Measurements from ENCODE around the gene PFKM. TPM values are rescaled to one million over a fixed set of nuclear protein-coding genes. Genes with fewer than 3 reads are reported as not detected.

PFKM gene
- total and polyA plus RNA-seq, 9 of the 15 experiments (the other 6 are each of a cell fraction or from before 2014, with no cell fraction given), result 16.5 to 39.9 (median 31.7) TPM

- TF ChIP-seq ZBTB11 (CRISPR knock-in tag; IDR thresholded peaks at IDR 0.05) (peak; percentile 96 to 99 (median 98)), E2F1 (CRISPR knock-in tag; IDR thresholded peaks at IDR 0.05) (0 out of 2 replicates have a peak, but pooled peaks have one; percentile 41), ZNF224 (CRISPR knock-in tag; IDR thresholded peaks at IDR 0.05) (no peak), ZNF318 (IDR thresholded peaks at IDR 0.05; ENCODE audit: borderline replicate concordance in 1 of 2, low read depth in 1 of 2) (no peak), CREB3L1 (IDR thresholded peaks at IDR 0.05; ENCODE audit: borderline replicate concordance, low read depth) (peak; percentile 70), SMAD4 (CRISPR knock-in tag; conservative IDR thresholded peaks at IDR 0.05) (peak; percentile 53), HNRNPK (IDR thresholded peaks at IDR 0.05; ENCODE audit: low read depth, low read length, poor library complexity, severe bottlenecking) (no peak), FOXP1 (CRISPR knock-in tag; IDR thresholded peaks at IDR 0.05) (0 out of 2 replicates have a peak, but pooled peaks have one; percentile 39), NCOR1 (IDR thresholded peaks at IDR 0.05) (peak; percentile 43; the same call in 1 of the 2 replicates)
These were observed 13.1 kb upstream of the PFKM start, which contains the start of gene SENP1 (continued) for GRCh38 chr12:48105867-48106680.
